Rectal smooth muscle tissue (tissue), 1 donor: Measurements from ENCODE around the gene EGFR.

Source experiments
- H3K27ac ChIP-seq: one replicate; pipeline ENCODE4 v1.7.0; 2013; ENCODE audit warnings: low read depth, low read length, inconsistent platforms
- H3K27me3 ChIP-seq: one replicate; pipeline ENCODE4 v1.7.0; 2013; ENCODE audit warnings: low read length; ENCODE audit not compliant: control insufficient read depth, insufficient read depth
- H3K36me3 ChIP-seq: one replicate; pipeline ENCODE4 v1.7.0; 2013; ENCODE audit warnings: low read length; ENCODE audit not compliant: control insufficient read depth, insufficient read depth
- H3K4me1 ChIP-seq: one replicate; pipeline ENCODE4 v1.7.0; 2013; ENCODE audit warnings: low read length; ENCODE audit not compliant: control insufficient read depth, insufficient read depth
- H3K4me3 ChIP-seq: one replicate; pipeline ENCODE4 v1.7.0; 2013; ENCODE audit warnings: low read length
- H3K9ac ChIP-seq: one replicate; pipeline ENCODE4 v1.7.0; 2013; ENCODE audit warnings: low read length

Gene EGFR

DNA sequence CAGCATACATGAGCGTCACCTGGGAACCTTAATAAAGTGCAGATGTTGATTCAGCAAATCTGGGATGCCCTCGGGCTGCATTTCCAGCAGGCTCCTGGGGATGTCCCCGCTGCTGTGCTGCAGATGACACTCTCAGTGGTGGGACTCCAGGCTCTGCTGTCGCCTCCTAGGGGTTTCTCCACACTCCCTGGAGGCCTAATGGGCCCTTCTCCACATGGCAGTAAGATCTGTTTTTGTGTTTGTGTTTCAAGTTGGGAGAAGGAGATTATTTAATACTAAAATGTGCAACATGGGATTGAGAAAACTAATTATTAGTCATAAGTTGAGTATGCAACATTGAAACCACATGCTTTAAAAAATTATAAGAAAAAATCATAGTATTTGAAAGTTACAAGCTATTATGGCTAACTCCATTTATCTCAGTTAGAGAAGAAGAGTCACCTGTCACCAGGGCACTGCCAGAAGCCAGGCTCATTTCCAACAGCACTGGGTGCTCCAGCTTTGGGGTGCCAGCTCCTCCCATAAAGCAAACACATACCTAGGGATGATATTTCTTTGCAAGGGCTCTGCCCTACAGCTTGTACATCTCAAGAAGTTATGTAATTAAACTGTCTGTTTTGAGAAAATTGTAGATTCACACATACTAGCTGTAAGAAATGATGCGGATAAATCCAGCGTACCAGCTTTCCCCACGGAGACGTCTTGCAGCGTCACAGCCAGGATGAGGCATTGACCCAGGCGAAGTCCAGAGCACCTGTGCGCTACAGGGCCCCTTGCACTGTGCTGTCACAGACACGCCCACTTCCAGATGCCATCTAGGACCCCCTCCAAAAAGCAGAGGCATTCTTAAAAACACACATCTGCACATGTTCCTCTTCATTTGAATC is 106.4 kb downstream of the EGFR start:
- peaks cover 30% of the 10 kb centered on the region for H3K4me1 ChIP-seq
- no peak overlapping the region for H3K4me3 ChIP-seq
- no peaks in the 10 kb centered on the region for H3K36me3 ChIP-seq
- H3K27ac ChIP-seq = no peak overlapping the region
- no peak overlapping the region for H3K9ac ChIP-seq
- H3K27me3 ChIP-seq = no peaks in the 10 kb centered on the region

DNA sequence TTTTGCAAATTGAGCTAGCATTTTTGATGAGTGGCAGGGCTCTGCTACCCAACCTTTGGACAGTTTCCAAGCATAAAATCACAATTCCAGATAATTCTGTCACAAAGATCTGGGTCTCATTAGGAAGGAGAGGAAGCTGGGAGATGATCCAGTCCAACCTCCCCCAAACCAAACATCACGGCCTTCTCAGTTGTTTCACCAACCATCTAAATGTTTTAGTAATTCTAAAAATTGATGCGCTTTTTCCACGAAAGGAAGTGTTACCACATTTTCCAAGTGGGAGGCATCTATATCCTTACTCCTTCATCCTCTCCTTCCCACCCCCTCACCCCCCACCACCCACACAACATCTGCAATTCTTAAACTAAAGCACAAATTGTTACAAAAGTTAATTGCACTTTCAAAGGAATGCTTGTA is 108.3 kb downstream of the EGFR start:
- H3K4me1 ChIP-seq = peaks cover 44% of the 10 kb centered on the region
- no peaks in the 10 kb centered on the region for H3K36me3 ChIP-seq
- no peak overlapping the region for H3K9ac ChIP-seq
- H3K4me3 ChIP-seq = no peak overlapping the region
- H3K27me3 ChIP-seq = no peaks in the 10 kb centered on the region
- H3K27ac ChIP-seq = peak overlapping the region; percentile 82

DNA sequence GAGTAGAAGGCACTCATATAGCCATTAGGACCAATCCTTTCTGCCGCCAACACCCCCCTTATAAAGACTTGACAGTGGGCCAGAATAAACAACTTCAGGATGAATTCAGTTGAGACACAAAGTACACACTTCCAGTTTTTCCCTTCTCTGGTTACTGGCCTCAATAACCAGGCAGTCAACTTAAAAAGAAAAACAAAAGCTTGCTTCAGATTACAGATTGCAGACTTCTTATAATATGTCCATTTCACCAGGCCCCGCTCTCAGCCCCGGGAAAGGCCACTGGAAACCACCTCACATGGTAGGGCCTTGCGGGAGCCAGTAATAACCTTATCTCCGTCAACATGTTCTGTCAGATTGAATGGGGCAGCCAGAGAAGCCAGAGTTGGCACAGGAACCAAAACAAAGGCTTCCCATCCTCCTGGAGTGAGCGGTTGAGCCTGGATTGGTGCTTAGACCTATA is 108.8 kb downstream of the EGFR start:
- Histone ChIP-seq H3K36me3 (no peaks in the 10 kb centered on the region), H3K4me3 (no peak overlapping the region), H3K4me1 (peaks cover 47% of the 10 kb centered on the region), H3K27ac (peak overlapping the region; percentile 82), H3K9ac (no peak overlapping the region), H3K27me3 (no peaks in the 10 kb centered on the region)

DNA sequence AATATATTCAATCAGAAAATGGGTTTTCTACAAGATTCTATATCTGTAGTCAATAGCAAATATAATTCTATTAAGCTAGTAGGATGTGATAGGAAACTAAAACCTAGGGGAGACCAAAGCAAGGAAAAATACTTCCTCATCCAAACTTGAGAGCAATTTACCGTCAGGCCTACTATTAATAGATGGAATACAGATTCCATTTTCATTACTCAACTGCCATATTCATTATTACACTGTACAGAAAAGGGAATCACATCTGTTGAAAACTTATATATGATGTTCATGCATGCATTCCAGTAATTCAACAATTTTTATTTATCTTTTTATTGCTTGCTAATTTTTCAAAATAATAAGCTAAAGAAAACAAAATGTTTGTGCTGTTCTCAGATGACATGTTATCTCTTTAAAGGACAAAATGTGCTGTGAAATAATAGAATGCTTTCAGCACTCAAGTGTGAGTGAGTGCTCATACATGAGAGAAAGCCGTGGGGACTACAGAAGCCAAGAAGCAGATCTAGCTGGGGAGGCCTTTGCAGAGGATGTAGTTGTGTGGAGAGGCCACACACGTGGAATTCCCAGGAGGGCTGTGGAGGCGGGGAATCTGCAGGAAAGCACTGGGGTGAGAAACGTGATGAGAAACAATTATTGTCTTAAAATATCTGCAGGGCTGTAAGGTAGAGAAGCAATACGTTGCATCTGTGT is 110.0 kb downstream of the EGFR start:
- peaks cover 57% of the 10 kb centered on the region for H3K4me1 ChIP-seq
- H3K27ac ChIP-seq = peak overlapping the region; percentile 82
- H3K27me3 ChIP-seq = no peaks in the 10 kb centered on the region
- no peak overlapping the region for H3K4me3 ChIP-seq
- H3K9ac ChIP-seq = no peak overlapping the region
- no peaks in the 10 kb centered on the region for H3K36me3 ChIP-seq

DNA sequence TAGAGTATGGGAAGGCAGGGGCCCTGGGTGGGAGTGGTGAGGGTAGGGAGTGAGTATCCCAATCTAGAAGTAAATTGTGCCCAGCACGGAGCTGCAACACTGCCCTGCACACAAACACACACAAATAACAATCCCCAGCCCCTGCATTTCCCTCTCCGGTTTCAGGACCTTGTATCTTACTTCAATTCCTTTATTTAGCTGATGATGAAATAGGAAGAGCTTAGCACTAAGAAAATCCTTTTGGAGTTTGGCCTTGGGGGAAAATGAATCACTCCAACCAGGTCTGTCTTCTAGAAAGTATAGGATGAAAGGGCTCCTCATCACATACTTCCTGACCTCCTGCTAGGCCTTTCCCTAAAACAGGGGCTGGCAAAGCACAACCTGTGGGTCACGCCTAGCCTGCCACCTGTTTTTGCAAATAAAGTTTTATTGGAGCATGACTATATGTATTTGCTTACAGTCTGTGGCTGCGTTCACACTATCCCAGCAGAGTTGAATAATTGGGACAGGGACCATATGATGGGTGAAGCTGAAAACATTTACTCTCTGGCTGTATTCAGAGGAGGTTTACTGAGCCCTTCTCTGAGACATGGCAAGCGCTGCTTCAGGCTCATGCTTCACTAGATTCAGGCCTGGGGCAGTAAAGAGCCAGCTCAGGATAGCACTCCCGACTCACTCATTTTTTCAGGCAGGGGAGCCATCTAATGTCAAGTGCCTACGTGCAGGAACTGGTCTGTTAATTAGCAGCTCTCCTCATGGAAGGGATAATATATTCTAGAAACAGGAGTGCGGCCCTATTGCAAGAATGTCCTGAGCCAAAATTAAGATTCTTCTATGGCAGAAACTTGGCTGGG is 111.0 kb downstream of the EGFR start:
- no peaks in the 10 kb centered on the region for H3K27me3 ChIP-seq
- H3K27ac ChIP-seq = peak overlapping the region; percentile 82
- H3K4me3 ChIP-seq = no peak overlapping the region
- peaks cover 57% of the 10 kb centered on the region for H3K4me1 ChIP-seq
- no peak overlapping the region for H3K9ac ChIP-seq
- H3K36me3 ChIP-seq = no peaks in the 10 kb centered on the region

DNA sequence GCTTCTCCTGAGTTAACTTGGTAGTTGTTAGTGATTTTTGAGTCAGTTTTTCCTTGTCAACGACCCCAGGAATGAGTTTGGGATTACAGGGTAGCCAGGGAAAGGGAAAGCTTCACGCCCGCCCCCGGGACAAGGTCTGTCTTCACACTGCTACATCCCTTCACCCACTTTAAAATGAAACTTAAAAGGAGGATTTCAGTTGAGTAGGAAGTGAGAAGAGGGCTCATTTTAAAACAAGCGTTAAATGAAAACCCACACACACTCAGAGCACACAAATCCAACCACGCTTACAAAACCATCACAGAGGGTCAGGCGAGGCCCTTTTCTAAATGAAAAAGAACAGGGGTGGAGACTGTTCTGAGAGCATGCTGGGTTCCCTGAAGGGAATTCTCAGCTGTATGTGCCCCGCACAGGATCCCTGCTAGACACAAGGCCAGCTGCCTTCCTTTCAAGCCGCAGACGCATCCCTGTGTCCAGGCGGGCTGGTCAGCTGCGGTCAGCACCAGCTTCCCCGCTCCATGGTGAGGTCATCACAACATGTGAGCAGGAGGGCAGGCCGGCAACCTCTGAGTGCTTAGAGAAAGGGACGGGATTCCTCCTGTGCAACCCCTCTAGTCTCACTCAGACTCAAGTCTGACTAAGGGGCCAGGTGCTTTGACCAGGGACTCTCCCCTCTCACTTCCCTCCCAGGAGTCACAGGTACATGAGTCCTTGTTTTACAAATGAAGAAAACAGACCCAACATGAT is 111.8 kb downstream of the EGFR start:
- H3K27ac ChIP-seq = peak overlapping the region; percentile 82
- H3K4me1 ChIP-seq = peaks cover 57% of the 10 kb centered on the region
- H3K27me3 ChIP-seq = no peaks in the 10 kb centered on the region
- no peak overlapping the region for H3K4me3 ChIP-seq
- no peak overlapping the region for H3K9ac ChIP-seq
- H3K36me3 ChIP-seq = no peaks in the 10 kb centered on the region

DNA sequence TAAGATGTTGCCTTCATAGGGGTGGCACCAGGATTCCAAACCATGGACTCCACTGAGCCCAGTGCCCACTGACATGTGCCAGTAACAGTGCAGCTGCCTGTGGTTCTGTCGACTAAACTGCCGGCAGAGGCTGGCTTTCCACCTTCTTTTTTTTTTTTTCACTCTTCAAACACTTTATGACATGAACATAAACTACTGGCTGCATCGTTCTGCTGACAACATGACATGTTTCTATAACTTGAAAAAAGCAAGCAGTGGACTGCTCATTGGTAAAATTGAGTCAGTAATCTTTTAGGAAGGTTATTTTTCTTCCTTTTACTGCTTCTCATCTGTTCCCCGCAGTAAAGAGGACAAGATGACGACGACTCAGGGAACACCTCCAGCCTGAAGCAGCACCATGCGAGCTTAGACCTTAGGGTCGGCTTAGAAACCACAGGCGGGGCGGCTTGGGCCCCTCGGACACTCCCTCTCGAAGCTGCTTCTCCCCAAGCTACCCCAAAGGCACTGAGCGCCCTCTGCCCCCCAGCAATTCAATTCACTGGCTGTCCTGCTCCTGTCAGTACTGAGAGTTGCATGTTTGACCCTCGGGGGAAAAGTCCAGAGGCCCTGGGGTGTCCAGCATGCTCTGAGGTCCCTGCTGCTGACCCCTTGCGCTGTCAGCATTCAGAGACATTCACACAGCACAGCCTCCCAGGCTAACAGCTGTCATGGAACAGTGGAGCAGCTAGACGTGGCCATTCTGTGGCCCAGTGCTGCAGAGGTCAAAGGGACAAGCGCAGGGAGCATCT is 112.5 kb downstream of the EGFR start:
- peaks cover 57% of the 10 kb centered on the region for H3K4me1 ChIP-seq
- H3K27ac ChIP-seq = peak overlapping the region; percentile 82
- H3K27me3 ChIP-seq = no peaks in the 10 kb centered on the region
- no peaks in the 10 kb centered on the region for H3K36me3 ChIP-seq
- H3K4me3 ChIP-seq = no peak overlapping the region
- H3K9ac ChIP-seq = no peak overlapping the region

DNA sequence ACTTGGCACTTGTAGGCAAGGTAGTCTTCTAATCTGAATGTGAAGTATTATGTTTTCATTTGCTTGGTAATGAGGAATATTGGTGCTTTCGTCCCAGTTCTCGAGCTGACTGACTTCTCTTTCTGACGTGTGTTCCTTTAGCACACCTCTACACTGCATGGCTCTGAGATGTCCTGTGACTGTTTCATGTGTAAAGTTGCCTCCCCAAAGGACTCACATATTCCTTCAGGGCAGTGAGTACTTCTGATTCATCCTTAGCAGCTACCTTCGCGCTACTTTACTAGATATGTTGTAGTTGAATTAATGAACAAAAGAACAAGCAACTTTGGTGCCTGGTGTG is 113.7 kb downstream of the EGFR start:
- Histone ChIP-seq H3K36me3 (no peaks in the 10 kb centered on the region), H3K27me3 (no peaks in the 10 kb centered on the region), H3K27ac (peak overlapping the region; percentile 71), H3K4me3 (no peak overlapping the region), H3K9ac (no peak overlapping the region), H3K4me1 (peaks cover 52% of the 10 kb centered on the region)

DNA sequence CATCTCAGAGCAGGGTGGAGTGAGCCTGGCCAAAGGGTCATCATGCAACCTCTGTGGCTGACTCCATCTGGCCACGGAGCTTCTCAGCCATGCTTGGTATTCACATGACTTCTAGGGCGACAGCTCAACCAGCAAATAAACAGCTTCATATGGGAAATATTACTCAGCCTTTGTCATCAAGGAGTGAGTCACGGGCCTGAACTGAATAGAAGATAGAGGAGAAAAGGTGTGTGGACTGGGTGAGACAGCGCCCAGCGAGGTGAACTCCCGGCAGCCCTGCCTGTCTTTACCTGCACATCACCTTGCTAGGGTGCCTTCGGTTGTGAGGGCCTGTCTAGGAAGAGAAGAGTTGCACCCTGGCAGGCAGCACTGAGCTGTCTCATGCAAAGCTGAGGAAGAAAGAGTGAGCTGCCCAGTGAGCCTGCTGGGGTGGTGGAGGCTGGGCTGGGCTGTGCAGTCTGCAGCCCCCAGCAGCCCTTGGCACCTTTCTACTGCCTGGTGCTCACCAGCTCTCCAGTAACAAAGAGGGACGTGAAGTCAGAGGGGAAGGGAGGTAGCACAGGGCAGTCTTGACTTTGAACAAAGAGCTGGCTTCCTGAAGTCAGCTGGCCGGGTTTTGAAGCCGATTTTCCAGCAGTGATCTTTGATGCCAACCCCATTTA is 114.2 kb downstream of the EGFR start:
- Histone ChIP-seq H3K4me1 (peaks cover 47% of the 10 kb centered on the region), H3K4me3 (no peak overlapping the region), H3K27ac (peak overlapping the region; percentile 80), H3K36me3 (no peaks in the 10 kb centered on the region), H3K9ac (no peak overlapping the region), H3K27me3 (no peaks in the 10 kb centered on the region)

DNA sequence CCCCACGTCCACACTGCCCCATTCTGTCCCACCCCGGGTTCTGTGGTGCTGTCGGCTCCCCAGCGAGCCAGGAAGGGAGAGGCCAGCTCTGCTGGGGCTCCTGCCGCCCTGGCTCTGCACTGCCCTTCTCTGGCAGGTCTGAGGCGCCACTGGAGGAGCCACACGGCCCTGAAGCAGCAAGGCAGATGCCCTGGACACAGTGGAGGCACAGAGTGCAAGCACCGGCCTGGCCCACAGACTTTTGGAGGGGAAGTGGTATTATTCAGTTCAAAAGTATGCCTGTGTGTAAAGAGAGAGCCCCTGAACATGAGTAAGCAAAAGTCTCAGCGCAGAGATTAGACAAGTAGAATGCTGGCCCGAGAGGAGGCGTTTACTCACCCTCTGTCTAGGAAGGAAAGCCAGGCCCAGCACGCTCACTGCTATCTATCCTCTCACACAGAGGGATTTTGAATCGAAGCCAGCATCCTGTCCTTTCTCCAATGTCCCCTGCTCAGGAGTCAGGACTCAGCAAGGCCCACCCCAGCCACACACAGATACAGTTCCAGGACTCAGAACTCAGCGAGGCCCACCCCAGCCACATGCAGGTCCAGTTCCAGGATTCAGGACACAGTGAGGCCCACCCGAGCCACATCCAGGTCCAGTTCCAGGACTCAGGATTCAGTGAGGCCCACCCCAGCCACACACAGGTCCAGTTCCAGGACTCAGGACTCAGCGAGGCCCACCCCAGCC is 115.0 kb downstream of the EGFR start:
- no peak overlapping the region for H3K9ac ChIP-seq
- peak overlapping the region; percentile 80 for H3K27ac ChIP-seq
- H3K27me3 ChIP-seq = no peaks in the 10 kb centered on the region
- no peaks in the 10 kb centered on the region for H3K36me3 ChIP-seq
- peaks cover 43% of the 10 kb centered on the region for H3K4me1 ChIP-seq
- no peak overlapping the region for H3K4me3 ChIP-seq
